ENCODE results near the gene PRKAG2. TPM values are rescaled to one million over a fixed set of nuclear protein-coding genes. Genes with fewer than 3 reads are reported as not detected.
"Not testable (repeated sequence)": the region's sequence is repeated elsewhere in the genome, so short reads cannot be mapped to it uniquely, and the experiment has no call there.

Gene PRKAG2
- total and polyA plus RNA-seq, 10 donors = 15.8 to 50.9 (median 32.8) TPM

DNA sequence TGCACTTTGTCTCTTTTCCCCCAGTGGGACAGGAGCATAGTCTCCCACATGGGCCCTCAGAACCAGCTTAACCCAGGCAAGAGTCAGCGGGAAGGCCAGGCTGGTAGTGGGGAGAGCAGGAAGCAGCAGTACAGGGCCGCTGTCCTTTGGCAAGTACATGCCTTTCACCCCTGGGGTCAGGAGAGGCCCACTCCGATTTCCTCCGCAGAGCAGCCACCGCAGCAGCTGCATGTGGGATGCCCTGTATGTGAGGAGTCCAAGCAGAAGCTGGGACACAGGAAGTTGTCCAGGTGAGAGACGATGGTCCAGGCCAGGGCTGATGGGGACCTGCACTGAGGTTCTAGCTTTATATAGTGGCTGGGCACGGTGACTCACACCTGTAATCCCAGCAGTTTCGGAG, 42.7 kb upstream of the PRKAG2 start:
- no peaks in the 10 kb centered on the region for H3K36me3 ChIP-seq
- WGBS, 5 donors = 87 to 95% (median 92%) methylated on average over 8 of the region's 8 CpGs
- peak; percentile 64 for DNase-seq
- no peak for TF ChIP-seq POLR2A (IDR thresholded peaks at IDR 0.05)
- no peak for TF ChIP-seq POLR2AphosphoS5 (IDR thresholded peaks at IDR 0.05)
- TF ChIP-seq, protein P1, sequence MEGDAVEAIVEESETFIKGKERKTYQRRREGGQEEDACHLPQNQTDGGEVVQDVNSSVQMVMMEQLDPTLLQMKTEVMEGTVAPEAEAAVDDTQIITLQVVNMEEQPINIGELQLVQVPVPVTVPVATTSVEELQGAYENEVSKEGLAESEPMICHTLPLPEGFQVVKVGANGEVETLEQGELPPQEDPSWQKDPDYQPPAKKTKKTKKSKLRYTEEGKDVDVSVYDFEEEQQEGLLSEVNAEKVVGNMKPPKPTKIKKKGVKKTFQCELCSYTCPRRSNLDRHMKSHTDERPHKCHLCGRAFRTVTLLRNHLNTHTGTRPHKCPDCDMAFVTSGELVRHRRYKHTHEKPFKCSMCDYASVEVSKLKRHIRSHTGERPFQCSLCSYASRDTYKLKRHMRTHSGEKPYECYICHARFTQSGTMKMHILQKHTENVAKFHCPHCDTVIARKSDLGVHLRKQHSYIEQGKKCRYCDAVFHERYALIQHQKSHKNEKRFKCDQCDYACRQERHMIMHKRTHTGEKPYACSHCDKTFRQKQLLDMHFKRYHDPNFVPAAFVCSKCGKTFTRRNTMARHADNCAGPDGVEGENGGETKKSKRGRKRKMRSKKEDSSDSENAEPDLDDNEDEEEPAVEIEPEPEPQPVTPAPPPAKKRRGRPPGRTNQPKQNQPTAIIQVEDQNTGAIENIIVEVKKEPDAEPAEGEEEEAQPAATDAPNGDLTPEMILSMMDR (IDR thresholded peaks at IDR 0.05 in 8 of 11, conservative IDR thresholded peaks at IDR 0.05 in 3 of 11) = no peak
- peaks cover 0 to 33% (median 7%) of the 10 kb centered on the region in 6 donors for H3K4me1 ChIP-seq
- H3K27me3 ChIP-seq (replicated peaks in 1 of 7) = peaks cover 0 to 15% (median 0%) of the 10 kb centered on the region in 7 donors
- intact Hi-C loops (cut with DNase I; ENCODE audit: low total_unique reads) = no loop called here
- H3K9me3 ChIP-seq = peaks cover 0 to 9% (median 6%) of the 10 kb centered on the region in 8 donors
- H3K27ac ChIP-seq = no peak overlapping the region
- no peak overlapping the region for H3K4me3 ChIP-seq

DNA sequence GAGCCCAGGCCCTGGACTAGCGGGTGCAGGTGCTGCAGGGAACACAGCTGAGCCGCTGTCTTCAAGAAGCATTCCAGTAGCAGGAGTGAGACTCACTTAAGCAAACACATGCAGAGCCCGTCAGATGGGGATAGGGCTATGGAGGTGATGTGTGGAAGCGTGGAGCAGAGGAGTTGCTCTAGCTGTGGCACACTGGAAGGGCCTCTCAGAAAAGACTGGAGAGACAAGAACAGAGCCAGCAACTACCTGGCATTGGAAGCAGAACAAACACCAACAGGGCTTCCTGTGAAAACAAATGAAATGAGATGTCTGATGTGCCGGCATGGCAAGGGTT, 41.6 kb upstream of the PRKAG2 start:
- TF ChIP-seq POLR2AphosphoS5 (IDR thresholded peaks at IDR 0.05) (no peak), POLR2A (IDR thresholded peaks at IDR 0.05) (no peak)
- TF ChIP-seq, protein P1 (IDR thresholded peaks at IDR 0.05 in 8 of 11, conservative IDR thresholded peaks at IDR 0.05 in 3 of 11) = no peak
- 83 to 94% (median 89%) methylated on average over 5 of the region's 5 CpGs for WGBS, 5 donors
- H3K27me3 ChIP-seq (replicated peaks in 1 of 7) = peaks cover 0 to 15% (median 0%) of the 10 kb centered on the region in 7 donors
- no peak overlapping the region for H3K4me3 ChIP-seq
- H3K9me3 ChIP-seq = peaks cover 0 to 21% (median 17%) of the 10 kb centered on the region in 8 donors
- intact Hi-C loops (cut with DNase I; ENCODE audit: low total_unique reads) = no loop called here
- peak; percentile 47 for DNase-seq
- no peaks in the 10 kb centered on the region for H3K36me3 ChIP-seq
- H3K27ac ChIP-seq = no peak overlapping the region
- H3K4me1 ChIP-seq = peaks cover 0 to 22% (median 2%) of the 10 kb centered on the region in 6 donors

DNA sequence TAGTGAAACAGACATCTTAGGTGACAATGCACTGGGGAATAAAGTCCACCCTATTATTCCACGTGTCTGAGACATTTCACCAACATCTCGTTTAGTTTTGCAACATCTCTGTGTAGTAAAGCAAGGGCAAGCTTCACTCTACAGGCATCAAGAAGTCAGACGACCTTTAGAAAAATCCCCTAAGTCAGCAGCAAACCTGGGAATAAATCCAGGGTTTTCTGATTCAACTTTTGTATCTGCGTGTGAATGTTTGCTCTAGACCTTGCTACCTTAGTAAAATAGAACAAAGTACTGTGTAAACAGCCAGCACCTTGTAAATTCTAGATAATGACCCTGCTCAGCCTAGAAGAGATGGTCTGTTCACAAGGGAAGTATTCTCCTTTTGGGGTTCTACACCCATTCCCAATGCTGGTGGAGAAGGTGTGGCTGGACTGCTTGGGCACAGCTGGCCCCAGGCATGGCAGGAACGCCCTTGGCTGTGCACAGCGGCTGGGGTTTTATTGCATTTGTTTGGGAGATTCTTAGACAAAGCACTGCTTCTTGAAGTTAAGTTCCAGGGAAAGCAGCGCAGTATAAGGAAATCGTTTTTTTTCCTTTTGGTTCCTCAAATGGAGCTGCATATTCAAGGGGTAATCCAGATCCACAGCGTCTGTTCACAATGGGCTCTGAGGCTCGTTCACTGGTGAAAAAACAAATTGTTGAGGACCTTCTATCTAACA, 41.0 kb upstream of the PRKAG2 start:
- peaks cover 0 to 15% (median 0%) of the 10 kb centered on the region in 7 donors for H3K27me3 ChIP-seq (replicated peaks in 1 of 7)
- peaks cover 0 to 17% (median 0%) of the 10 kb centered on the region in 6 donors for H3K4me1 ChIP-seq
- H3K36me3 ChIP-seq = no peaks in the 10 kb centered on the region
- H3K9me3 ChIP-seq = peaks cover 0 to 25% (median 20%) of the 10 kb centered on the region in 8 donors
- no peak for TF ChIP-seq POLR2AphosphoS5 (IDR thresholded peaks at IDR 0.05)
- TF ChIP-seq, protein P1 (IDR thresholded peaks at IDR 0.05 in 8 of 11, conservative IDR thresholded peaks at IDR 0.05 in 3 of 11) = no peak
- TF ChIP-seq POLR2A (IDR thresholded peaks at IDR 0.05) = no peak
- intact Hi-C loops (cut with DNase I; ENCODE audit: low total_unique reads) = no loop called here
- peak overlapping the region in 2 of 8 donors; percentile 15 to 30 for H3K27ac ChIP-seq
- no peak overlapping the region for H3K4me3 ChIP-seq
- no peak for DNase-seq
- WGBS, 5 donors = 46 to 69% (median 63%) methylated on average over 10 of the region's 10 CpGs

DNA sequence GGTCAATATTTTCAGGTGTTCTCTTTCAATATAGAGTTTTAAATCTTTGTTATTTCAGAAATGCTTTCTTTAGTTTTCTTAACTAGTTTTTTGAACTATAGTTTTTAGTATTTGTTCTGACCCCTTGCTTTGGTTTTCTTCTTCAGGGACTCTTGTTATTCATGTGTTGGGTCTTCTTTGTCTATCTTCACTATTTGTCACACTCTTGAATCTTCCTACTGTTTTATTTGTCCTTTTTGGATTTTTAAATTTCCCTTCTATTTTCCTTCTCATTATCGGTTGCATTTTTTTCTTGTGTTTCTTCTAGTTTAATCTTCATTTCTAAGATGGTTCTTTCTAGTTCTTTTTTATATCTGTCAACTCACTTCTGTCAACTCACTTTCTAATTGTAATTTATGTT, 37.1 kb upstream of the PRKAG2 start:
- TF ChIP-seq, protein P1 (IDR thresholded peaks at IDR 0.05 in 8 of 11, conservative IDR thresholded peaks at IDR 0.05 in 3 of 11) = no peak
- TF ChIP-seq POLR2AphosphoS5 (IDR thresholded peaks at IDR 0.05) (no peak), POLR2A (IDR thresholded peaks at IDR 0.05) (no peak)
- intact Hi-C loops (cut with DNase I; ENCODE audit: low total_unique reads) = no loop called here
- H3K4me1 ChIP-seq = peaks cover 0 to 8% (median 0%) of the 10 kb centered on the region in 6 donors
- H3K27me3 ChIP-seq (replicated peaks in 1 of 7) = peaks cover 0 to 5% (median 0%) of the 10 kb centered on the region in 7 donors
- H3K9me3 ChIP-seq = peaks cover 0 to 25% (median 20%) of the 10 kb centered on the region in 8 donors
- H3K4me3 ChIP-seq = no peak overlapping the region
- H3K27ac ChIP-seq = no peak overlapping the region
- no peak for DNase-seq
- H3K36me3 ChIP-seq = no peaks in the 10 kb centered on the region
- WGBS, 5 donors = 89 to 100% (median 94%) methylated on average over 1 of the region's 1 CpG

DNA sequence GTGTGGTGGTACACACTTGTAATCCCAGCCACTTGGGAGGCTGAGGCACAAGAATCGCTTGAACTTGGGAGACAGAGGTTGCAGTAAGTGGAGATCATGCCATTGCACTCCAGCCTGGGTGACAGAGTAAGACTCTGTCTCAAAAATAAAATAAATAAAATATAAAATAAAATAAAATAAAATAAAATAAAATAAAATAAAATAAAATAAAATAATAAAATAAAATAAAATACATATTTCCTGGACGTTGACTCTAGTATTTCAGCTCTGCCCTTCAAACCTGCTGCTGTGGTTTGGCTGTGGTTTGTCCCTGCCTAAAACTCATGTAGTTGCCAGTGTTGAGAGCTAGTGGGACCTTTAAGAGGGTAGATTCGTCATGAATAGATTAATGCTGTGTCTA, 33.7 kb upstream of the PRKAG2 start:
- H3K4me1 ChIP-seq; H3K27me3 ChIP-seq (replicated peaks in 1 of 7); H3K27ac ChIP-seq; H3K4me3 ChIP-seq; intact Hi-C loops (cut with DNase I; ENCODE audit: low total_unique reads); H3K36me3 ChIP-seq; DNase-seq: not testable (repeated sequence)
- H3K9me3 ChIP-seq = peaks cover 0 to 25% (median 20%) of the 10 kb centered on the region in 8 donors
- whole genome bisulfite sequencing, 5 donors = 63 to 84% (median 79%) methylated on average over 3 of the region's 3 CpGs

DNA sequence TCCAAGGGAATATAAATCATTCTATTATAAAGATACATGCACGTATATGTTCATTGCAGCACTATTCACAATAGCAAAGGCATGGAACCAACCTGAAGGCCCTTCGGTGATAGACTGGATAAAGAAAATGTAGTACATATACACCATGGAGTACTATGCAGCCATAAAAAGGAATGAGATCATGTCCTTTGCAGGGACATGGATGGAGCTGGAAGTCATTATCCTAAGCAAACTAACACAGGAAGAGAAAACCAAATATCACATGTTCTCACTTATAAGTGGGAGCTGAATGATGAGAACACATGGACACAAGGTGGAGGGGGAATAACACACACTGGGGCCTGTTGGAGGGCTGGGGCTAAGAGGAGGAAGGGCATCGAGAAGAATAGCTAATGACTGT, 30.2 kb upstream of the PRKAG2 start:
- intact Hi-C loops (cut with DNase I; ENCODE audit: low total_unique reads); H3K36me3 ChIP-seq; H3K27ac ChIP-seq; H3K4me1 ChIP-seq; H3K4me3 ChIP-seq; H3K9me3 ChIP-seq; DNase-seq: not testable (repeated sequence)
- 57 to 92% (median 77%) methylated on average over 3 of the region's 3 CpGs for WGBS, 5 donors
- peaks cover 0 to 14% (median 0%) of the 10 kb centered on the region in 7 donors for H3K27me3 ChIP-seq (replicated peaks in 1 of 7)
